PC-9 (cell line): ENCODE measurements around the gene SSTR3.

Experiments used
- CTCF ChIP-seq: fragments of 200-600 bp; sonication (generic); conservative IDR thresholded peaks from 2 replicates; pipeline ENCODE4 v1.6.1; 2017; ENCODE audit warnings: mixed run types, antibody characterized with exemption, mild to moderate bottlenecking, moderate library complexity
- EZH2 ChIP-seq: fragments of 200-600 bp; sonication (generic); IDR thresholded peaks from 2 replicates; pipeline ENCODE4 v1.8.0; 2017; ENCODE audit warnings: antibody characterized with exemption, low read depth

DNA sequence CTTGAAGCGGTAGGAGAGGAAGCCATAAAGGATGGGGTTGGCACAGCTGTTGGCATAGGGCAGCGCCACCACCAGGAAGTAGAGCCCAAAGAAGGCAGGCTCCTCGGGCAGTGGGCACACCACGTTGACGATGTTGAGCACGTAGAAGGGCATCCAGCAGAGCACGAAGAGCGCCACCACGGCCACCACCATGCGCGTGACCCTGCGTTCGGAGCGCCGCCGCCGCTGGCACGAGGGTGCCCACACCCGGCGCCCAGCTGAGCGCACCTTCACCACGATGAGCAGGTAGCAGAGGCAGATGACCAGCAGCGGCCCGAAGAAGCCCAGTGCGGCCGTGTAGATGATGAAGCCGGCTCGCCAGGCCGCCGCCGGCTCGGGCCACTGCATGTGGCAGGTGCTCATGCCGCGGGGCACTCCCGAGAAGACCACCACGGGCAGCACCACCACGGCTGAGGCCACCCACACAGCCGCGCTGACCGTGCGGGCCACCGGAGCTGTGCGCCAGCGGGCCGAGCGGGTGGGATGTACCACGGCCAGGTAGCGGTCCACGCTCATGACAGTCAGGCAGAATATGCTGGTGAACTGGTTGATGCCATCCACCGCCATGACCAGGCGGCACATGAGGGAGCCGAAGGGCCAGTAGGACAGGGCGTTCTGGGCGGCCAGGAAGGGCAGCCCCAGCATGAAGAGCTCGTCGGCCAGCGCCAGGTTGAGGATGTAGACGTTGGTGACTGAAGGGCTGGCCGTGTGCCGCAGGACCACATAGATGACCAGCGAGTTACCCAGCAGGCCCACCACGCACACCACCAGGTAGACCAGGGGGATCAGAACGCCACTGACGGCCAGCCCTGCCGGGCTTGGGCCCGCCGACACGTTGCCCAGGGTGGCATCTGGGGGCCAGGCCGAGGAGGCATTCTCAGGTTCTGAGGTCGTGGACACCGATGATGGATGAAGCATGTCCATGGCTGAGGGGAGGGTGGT is 5.1 kb downstream of the SSTR3 start:
- TF ChIP-seq CTCF = no peak
- no peak for TF ChIP-seq EZH2
